Measurements from ENCODE around the gene CYP1A2.
A peak's percentile ranks its signal among the peaks of the same experiment; 100 is the strongest.
"Not testable (repeated sequence)": the region's sequence is repeated elsewhere in the genome, so short reads cannot be mapped to it uniquely, and the experiment has no call there.

Gene CYP1A2

GRCh38 chr15:74777769-74778598 is 29.3 kb downstream of the CYP1A2 start:
- DNase-seq = no peak
- Mint-ChIP-seq H3K4me3 (peak overlapping the region; percentile 77), H3K4me1 (ENCODE audit: low read depth) (peaks cover 79% of the 10 kb centered on the region), H3K9me3 (no peaks in the 10 kb centered on the region), H3K27me3 (no peaks in the 10 kb centered on the region), H3K27ac (peak overlapping the region; percentile 99), H3K36me3 (ENCODE audit: low read depth) (peaks cover 14% of the 10 kb centered on the region)

DNA sequence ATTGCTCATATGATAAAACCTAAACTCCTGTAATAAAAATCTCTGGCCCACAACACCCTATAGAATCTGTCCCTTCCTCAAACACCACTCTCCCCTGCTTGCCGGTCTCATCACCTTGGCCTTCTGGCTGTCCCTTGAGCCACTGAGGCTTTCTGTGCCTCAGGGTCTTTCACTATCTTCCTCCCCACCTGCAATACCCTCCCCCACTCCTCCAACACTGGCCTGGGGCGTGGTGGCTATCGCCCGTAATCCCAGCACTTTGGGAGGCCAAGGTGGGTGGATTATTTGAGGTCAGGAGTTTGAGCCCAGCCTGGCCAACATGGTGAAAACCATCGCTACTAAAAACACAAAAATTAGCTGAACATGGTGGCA is 29.9 kb downstream of the CYP1A2 start:
- peaks cover 76% of the 10 kb centered on the region for H3K4me1 Mint-ChIP-seq (ENCODE audit: low read depth)
- no peak overlapping the region for H3K4me3 Mint-ChIP-seq
- peaks cover 20% of the 10 kb centered on the region for H3K36me3 Mint-ChIP-seq (ENCODE audit: low read depth)
- no peaks in the 10 kb centered on the region for H3K9me3 Mint-ChIP-seq
- DNase-seq = peak; percentile 34
- H3K27ac Mint-ChIP-seq = peak overlapping the region; percentile 99
- H3K27me3 Mint-ChIP-seq = no peaks in the 10 kb centered on the region

- Mint-ChIP-seq H3K27me3 (no peaks in the 10 kb centered on the region), H3K9me3 (no peaks in the 10 kb centered on the region)
Observed at GRCh38 chr15:74779162-74779648, 30.6 kb downstream of the CYP1A2 start.

DNA sequence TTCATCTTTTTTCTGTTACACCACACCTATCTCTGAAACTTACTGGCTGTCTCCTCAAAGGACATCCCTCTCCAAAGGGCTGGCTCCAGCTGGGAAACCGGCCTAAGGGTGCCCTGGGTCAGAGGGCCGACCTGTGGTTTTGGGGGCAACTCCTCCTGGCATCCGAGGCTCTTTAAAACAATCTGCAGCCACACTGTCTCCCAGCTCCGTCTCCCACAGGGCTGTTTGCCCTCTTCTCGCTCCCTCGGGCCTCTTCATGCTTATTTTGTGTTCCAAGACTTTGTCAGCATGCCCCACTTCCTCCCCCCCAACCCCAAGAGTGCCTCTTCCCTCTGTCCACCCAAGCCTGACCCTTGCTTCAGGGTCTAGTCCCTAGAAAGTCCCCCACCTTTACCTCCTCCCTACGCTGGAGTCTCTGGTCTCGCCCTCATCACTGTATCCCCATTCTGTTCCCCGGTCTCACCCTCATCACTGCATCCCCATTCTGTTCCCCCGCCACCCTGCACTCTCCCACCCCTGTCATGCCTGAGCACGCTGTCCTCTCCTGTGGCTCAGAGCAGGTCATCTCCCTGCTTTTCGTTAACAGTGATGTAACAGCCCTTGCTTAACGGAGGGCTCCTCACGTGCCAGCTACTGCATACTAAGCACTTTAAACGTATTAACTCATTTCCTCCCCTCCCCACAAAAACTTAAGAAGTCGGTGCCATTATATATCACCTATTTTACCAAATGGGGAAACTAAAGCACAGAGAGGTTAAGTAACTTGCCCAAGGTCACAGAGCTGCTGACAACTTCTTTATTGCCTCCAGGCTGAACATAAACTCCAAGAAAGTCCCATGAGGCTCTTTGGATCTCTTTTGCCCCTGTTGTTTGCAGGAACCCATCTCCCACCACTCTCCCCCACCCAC is 32.1 kb downstream of the CYP1A2 start:
- peaks cover 41% of the 10 kb centered on the region for H3K36me3 Mint-ChIP-seq (ENCODE audit: low read depth)

More at GRCh38 chr15:74779162-74779648, 30.6 kb downstream of the CYP1A2 start:
- Mint-ChIP-seq H3K4me1 (ENCODE audit: low read depth) (peaks cover 70% of the 10 kb centered on the region), H3K36me3 (ENCODE audit: low read depth) (peaks cover 25% of the 10 kb centered on the region), H3K27ac (peak overlapping the region; percentile 99), H3K4me3 (peak overlapping the region; percentile 20)
- no peak for DNase-seq

GRCh38 chr15:74781431-74782258 is 33.0 kb downstream of the CYP1A2 start, which contains the start of gene CSK:
Gene CSK, plus strand, starts transcription at chr15:74782080. Its CDS starts 16,218 bp downstream, at chr15:74798298.
- Mint-ChIP-seq H3K27ac (peak within 1 kb of the TSS; percentile 99), H3K36me3 (ENCODE audit: low read depth) (peaks cover 47% of the 10 kb centered on the region), H3K27me3 (no peaks in the 10 kb centered on the region), H3K4me3 (peak within 1 kb of the TSS; percentile 97), H3K9me3 (no peaks in the 10 kb centered on the region), H3K4me1 (ENCODE audit: low read depth) (peaks cover 69% of the 10 kb centered on the region)
- DNase-seq = peak; percentile 86

More for the DNA sequence above, 32.1 kb downstream of the CYP1A2 start:
- peak; percentile 66 for DNase-seq
- Mint-ChIP-seq H3K4me1 (ENCODE audit: low read depth) (peaks cover 73% of the 10 kb centered on the region), H3K9me3 (no peaks in the 10 kb centered on the region), H3K27me3 (no peaks in the 10 kb centered on the region), H3K27ac (peak overlapping the region; percentile 99), H3K4me3 (peak overlapping the region; percentile 88)

DNA sequence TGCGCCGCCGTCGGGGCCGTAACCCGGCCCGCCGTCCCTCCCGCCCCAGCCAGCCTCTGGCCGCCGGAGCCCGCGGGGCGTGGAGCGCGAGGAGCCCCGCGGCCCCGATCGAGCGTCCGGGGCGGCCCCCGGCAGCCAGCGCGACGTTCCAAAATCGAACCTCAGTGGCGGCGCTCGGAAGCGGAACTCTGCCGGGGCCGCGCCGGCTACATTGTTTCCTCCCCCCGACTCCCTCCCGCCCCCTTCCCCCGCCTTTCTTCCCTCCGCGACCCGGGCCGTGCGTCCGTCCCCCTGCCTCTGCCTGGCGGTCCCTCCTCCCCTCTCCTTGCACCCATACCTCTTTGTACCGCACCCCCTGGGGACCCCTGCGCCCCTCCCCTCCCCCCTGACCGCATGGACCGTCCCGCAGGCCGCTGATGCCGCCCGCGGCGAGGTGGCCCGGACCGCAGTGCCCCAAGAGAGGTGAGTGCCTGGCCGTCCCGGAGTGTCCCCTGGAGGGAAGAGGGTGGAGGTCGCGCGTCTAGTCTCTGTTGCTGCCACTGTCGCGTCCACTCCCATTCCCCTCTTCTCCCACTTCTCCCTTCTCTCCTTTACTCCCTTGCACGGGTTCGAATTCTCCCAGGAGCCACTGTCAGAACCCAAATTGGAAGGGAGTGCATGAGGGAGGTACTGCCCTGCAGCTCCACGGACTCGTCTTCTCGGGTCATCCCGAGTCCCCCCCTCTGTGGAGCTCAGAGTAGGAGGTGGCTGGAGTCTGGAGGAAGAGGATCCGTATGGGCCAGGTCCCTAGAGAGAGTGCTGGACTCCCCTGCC is 33.8 kb downstream of the CYP1A2 start:
- H3K27me3 Mint-ChIP-seq = no peaks in the 10 kb centered on the region
- H3K27ac Mint-ChIP-seq = peak overlapping the region; percentile 92
- peaks cover 54% of the 10 kb centered on the region for H3K36me3 Mint-ChIP-seq (ENCODE audit: low read depth)

DNA sequence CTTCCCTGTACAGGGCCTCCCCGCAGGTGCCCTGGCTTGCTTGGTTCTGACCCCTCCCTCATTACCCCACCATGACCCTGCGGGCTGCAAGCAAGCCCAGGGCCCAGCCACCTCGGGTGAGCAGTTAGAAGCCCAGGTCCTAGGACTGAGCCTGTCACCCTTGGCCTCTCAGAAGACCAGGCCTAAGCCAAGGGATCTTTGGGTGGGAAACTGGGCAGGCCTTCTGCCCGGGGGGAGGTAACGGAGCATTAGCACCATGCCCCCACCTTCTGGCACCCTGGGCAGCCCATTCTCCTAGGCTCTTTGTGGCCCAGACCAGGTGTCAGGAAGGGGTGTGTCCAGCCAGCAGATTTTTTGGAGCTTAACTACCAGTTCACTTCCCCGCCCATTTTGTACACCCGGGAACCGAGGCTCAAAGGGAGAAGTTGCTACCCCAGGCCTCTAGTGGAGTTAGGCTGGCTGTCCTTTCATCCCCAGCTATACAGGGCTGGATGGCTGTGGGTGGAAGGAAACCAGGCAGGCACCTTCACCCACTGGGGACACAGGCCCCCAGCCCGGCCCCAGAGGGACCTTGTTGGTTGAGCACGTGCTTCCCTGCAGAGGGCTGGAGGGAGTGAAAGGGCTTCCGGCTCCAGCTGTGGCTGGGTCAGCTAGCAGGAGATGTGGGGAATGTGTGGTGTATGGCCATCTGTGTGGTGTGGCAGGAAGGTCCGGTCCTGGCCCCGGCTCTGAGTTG is 34.6 kb downstream of the CYP1A2 start:
- Mint-ChIP-seq H3K27me3 (no peaks in the 10 kb centered on the region), H3K4me1 (ENCODE audit: low read depth) (peaks cover 69% of the 10 kb centered on the region), H3K9me3 (no peaks in the 10 kb centered on the region), H3K27ac (peak overlapping the region; percentile 92), H3K4me3 (peak overlapping the region; percentile 97), H3K36me3 (ENCODE audit: low read depth) (peaks cover 59% of the 10 kb centered on the region)
- DNase-seq = peak; percentile 73

More for the DNA sequence above, 33.8 kb downstream of the CYP1A2 start:
- Mint-ChIP-seq H3K9me3 (no peaks in the 10 kb centered on the region), H3K4me1 (ENCODE audit: low read depth) (peaks cover 69% of the 10 kb centered on the region), H3K4me3 (peak overlapping the region; percentile 97)
- peak; percentile 73 for DNase-seq

- peak; percentile 61 for DNase-seq
- Mint-ChIP-seq H3K9me3 (no peaks in the 10 kb centered on the region), H3K36me3 (ENCODE audit: low read depth) (peaks cover 65% of the 10 kb centered on the region), H3K4me1 (ENCODE audit: low read depth) (peaks cover 69% of the 10 kb centered on the region), H3K27me3 (no peaks in the 10 kb centered on the region), H3K4me3 (peak overlapping the region; percentile 97), H3K27ac (peak overlapping the region; percentile 92)
Observed at GRCh38 chr15:74783808-74784175, 35.1 kb downstream of the CYP1A2 start.

GRCh38 chr15:74784426-74785193 is 36.0 kb downstream of the CYP1A2 start:
- Mint-ChIP-seq H3K27ac (peak overlapping the region; percentile 99), H3K27me3 (no peaks in the 10 kb centered on the region), H3K4me1 (ENCODE audit: low read depth) (peaks cover 69% of the 10 kb centered on the region), H3K36me3 (ENCODE audit: low read depth) (peaks cover 73% of the 10 kb centered on the region), H3K4me3 (peak overlapping the region; percentile 97), H3K9me3 (no peaks in the 10 kb centered on the region)
- peak; percentile 67 for DNase-seq

DNA sequence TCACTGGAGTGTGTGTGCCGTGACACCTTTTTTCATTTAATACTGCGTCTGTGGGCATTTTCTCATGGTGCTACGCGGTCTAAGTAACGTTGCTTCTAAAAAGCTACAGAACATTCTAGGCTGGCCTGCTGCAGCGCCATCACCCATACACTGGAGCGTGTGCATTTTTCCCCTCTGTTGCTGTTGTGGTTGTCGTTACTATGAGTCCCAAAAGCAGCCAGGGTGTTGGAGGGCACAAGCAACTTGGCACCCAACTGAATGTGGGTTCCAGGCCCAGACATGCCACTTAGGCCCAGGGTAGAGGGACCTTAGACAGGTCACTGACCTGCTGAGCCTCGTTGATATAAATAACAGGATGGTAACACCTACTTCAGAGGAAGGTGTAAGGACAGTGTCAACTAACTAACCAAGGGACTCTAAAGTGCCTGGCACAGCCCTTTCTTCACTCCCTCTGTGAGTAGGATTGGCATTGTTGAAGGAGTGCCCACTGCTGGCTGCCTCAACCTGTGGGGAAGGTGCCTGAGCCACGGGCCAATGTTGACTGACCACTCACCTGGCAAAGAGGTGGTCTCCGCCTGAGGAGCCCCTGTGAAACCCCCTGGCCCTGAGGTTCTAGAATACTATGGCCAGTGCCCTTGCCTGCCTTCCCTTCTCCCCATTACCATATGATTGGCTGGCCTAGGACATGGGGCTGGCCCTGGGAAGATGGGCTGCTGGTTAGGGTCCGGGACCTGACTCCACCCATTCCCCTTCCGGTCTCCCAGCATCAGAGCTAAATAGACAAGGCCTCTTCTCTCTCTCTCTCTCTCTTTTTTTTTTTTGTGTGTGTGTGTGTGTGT is 36.8 kb downstream of the CYP1A2 start:
- Mint-ChIP-seq H3K27ac (peak overlapping the region; percentile 99), H3K4me1 (ENCODE audit: low read depth) (peaks cover 69% of the 10 kb centered on the region), H3K36me3 (ENCODE audit: low read depth) (peaks cover 81% of the 10 kb centered on the region), H3K9me3 (no peaks in the 10 kb centered on the region), H3K27me3 (no peaks in the 10 kb centered on the region), H3K4me3 (peak overlapping the region; percentile 97)
- no peak for DNase-seq

- Mint-ChIP-seq H3K4me1 (ENCODE audit: low read depth) (peaks cover 69% of the 10 kb centered on the region), H3K27ac (peak overlapping the region; percentile 99), H3K36me3 (ENCODE audit: low read depth) (peaks cover 85% of the 10 kb centered on the region), H3K4me3 (peak overlapping the region; percentile 97)
- peak; percentile 31 for DNase-seq
- H3K9me3 Mint-ChIP-seq, H3K27me3 Mint-ChIP-seq: not testable (repeated sequence)
Observed at GRCh38 chr15:74786081-74786480, 37.4 kb downstream of the CYP1A2 start.
